ENCODE data around the gene NDUFAF8. TPM values are rescaled to one million over a fixed set of nuclear protein-coding genes. Genes with fewer than 3 reads are reported as not detected.

Gene NDUFAF8
- total RNA-seq, 1 experiment from 2014 or later = 34.7 TPM

DNA sequence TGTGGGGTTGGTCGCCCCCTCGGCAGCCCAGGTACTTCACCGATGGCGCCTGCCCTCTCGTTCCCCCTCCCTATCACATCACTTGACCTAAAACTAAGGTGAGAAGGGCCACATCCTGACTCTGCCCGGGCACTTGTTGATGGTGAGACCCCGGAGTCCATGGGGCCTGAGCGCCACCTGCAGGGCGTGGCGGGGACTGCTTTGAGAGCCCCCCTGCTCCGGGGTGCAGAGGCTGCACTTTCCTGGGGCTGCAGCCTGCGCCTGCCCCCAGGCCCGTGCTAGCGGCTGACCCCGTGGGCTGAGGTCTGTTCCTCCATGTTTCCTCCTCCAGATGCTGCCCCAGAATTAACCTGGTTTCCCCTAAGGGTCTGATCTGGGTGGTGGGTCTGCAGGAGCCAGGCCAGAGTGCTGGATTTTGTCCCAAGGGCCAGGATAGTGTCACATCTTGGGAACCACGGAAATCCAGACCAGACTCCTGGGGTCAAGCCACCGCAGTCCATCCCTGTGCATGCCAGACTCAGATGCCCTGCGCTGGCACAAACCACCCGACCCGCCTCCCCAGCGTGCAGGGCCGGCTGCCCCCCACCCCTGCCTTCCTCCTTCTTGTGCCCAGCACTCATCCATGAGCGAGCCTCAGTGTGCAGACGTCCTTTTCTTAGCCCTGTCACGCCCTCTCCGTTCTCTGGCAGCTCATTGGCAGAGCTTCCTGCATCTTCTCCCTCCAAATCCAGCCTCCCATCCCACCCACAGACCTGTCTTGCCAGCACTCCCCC, 2.7 kb downstream of the NDUFAF8 start:
- H3K9me2 ChIP-seq (replicated peaks; ENCODE audit: insufficient read depth, low read length) = no peaks in the 10 kb centered on the region
- no peak overlapping the region for H3K9ac ChIP-seq (ENCODE audit: low read length)
- H2AFZ ChIP-seq (ENCODE audit: low read length) = no peak overlapping the region
- peak; percentile 91 for DNase-seq
- peaks cover 46% of the 10 kb centered on the region for H3K79me2 ChIP-seq (ENCODE audit: low read length)
- no peaks in the 10 kb centered on the region for H3K36me3 ChIP-seq (ENCODE audit: insufficient read depth, low read length)
- no peak overlapping the region for H3K4me2 ChIP-seq (ENCODE audit: low read depth, low read length, poor library complexity, severe bottlenecking)
- no peaks in the 10 kb centered on the region for H3K9me3 ChIP-seq (ENCODE audit: low read length)
- no peak overlapping the region for H3K4me3 ChIP-seq (ENCODE audit: low read length)
- H3K4me1 ChIP-seq (ENCODE audit: low read length) = peaks cover 41% of the 10 kb centered on the region
- H3K27ac ChIP-seq (ENCODE audit: low read length) = no peak overlapping the region
- peaks cover 11% of the 10 kb centered on the region; the same call in 1 of the 2 replicates for H4K20me1 ChIP-seq (ENCODE audit: insufficient read depth, low read depth, low read length)
- H3K27me3 ChIP-seq (ENCODE audit: low read length) = no peaks in the 10 kb centered on the region

DNA sequence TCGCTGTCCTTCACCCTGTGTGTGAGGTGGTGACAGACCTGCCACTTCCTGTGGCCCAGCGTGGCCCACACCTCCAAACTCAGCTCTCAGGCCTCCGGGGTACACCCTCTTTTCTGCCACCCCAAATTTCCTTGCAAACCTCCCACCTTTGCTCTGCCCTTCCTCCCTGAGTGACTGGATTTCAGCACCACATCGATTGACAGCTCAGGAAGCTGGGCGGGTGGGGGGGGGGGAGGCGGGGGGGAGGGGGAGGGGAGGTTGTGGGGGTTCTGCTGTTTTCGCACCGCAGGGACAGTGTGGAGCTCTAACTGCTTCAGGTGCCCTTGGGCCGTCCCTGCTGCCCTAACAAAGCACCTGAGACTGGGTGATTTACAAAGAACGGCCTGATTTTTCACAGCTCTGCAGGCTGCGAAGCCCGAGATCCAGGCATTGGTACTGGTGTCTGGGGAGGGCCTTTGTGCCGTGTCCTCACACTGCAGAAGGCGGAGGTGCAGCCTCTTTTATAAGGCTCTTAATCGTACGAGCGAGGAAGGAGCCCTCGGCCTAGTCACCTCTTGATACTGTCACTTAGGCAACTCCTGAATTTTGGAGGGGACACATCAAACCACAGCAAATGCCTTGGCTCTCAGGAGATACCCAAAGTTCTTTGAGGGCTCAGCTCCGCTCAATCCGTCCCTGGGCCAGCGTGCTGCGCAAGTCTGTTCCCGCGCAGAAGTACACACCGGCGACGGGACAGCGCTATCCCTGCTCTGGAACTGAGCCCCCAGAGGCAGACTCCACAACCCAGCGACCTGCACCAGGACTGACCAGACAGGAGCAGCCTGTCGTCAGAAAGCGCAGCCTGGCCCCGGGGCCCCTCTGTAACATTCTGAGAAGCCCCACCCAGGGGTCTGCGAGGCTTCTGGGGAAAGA, 3.6 kb downstream of the NDUFAF8 start:
- H3K9me3 ChIP-seq (ENCODE audit: low read length) = no peaks in the 10 kb centered on the region
- no peaks in the 10 kb centered on the region for H3K27me3 ChIP-seq (ENCODE audit: low read length)
- peaks cover 36% of the 10 kb centered on the region for H3K4me1 ChIP-seq (ENCODE audit: low read length)

DNA sequence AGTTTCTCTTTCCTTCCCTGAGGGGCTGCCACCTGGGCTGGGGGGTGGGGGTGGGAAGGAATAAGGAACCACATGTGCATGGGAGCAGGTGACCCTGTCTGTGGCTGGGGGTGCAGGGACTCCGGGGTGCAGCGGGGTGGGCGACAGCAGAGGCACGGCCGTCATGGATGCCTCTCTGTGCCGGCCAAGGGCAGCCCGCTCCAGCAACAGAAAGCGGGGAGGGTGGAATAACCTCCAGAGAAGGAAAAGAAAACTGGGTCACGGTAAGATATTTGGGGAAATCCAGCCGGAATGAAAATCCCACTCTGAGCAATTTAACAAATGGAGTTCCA, 4.2 kb downstream of the NDUFAF8 start:
- Histone ChIP-seq H3K4me2 (ENCODE audit: low read depth, low read length, poor library complexity, severe bottlenecking) (no peak overlapping the region), H3K27ac (ENCODE audit: low read length) (no peak overlapping the region), H4K20me1 (ENCODE audit: insufficient read depth, low read depth, low read length) (peaks cover 11% of the 10 kb centered on the region; the same call in 1 of the 2 replicates), H3K27me3 (ENCODE audit: low read length) (no peaks in the 10 kb centered on the region), H2AFZ (ENCODE audit: low read length) (no peak overlapping the region), H3K9ac (ENCODE audit: low read length) (no peak overlapping the region), H3K79me2 (ENCODE audit: low read length) (peaks cover 32% of the 10 kb centered on the region), H3K9me2 (replicated peaks; ENCODE audit: insufficient read depth, low read length) (no peaks in the 10 kb centered on the region), H3K36me3 (ENCODE audit: insufficient read depth, low read length) (no peaks in the 10 kb centered on the region), H3K4me1 (ENCODE audit: low read length) (peaks cover 30% of the 10 kb centered on the region), H3K9me3 (ENCODE audit: low read length) (no peaks in the 10 kb centered on the region), H3K4me3 (ENCODE audit: low read length) (no peak overlapping the region)
- DNase-seq = no peak

More for the DNA sequence above, 3.6 kb downstream of the NDUFAF8 start:
- H3K4me2 ChIP-seq (ENCODE audit: low read depth, low read length, poor library complexity, severe bottlenecking) = no peak overlapping the region
- DNase-seq = peak; percentile 49
- H3K9ac ChIP-seq (ENCODE audit: low read length) = no peak overlapping the region
- no peak overlapping the region for H2AFZ ChIP-seq (ENCODE audit: low read length)
- H3K9me2 ChIP-seq (replicated peaks; ENCODE audit: insufficient read depth, low read length) = no peaks in the 10 kb centered on the region
- no peak overlapping the region for H3K27ac ChIP-seq (ENCODE audit: low read length)
- peaks cover 38% of the 10 kb centered on the region for H3K79me2 ChIP-seq (ENCODE audit: low read length)
- H4K20me1 ChIP-seq (ENCODE audit: insufficient read depth, low read depth, low read length) = peaks cover 11% of the 10 kb centered on the region; the same call in 1 of the 2 replicates
- H3K4me3 ChIP-seq (ENCODE audit: low read length) = no peak overlapping the region
- no peaks in the 10 kb centered on the region for H3K36me3 ChIP-seq (ENCODE audit: insufficient read depth, low read length)

- Histone ChIP-seq H3K9me3 (ENCODE audit: low read length) (no peaks in the 10 kb centered on the region), H3K4me3 (ENCODE audit: low read length) (no peak overlapping the region), H3K9ac (ENCODE audit: low read length) (no peak overlapping the region), H4K20me1 (ENCODE audit: insufficient read depth, low read depth, low read length) (peaks cover 11% of the 10 kb centered on the region; the same call in 1 of the 2 replicates), H3K79me2 (ENCODE audit: low read length) (peaks cover 25% of the 10 kb centered on the region), H3K4me2 (ENCODE audit: low read depth, low read length, poor library complexity, severe bottlenecking) (no peak overlapping the region), H3K4me1 (ENCODE audit: low read length) (peaks cover 30% of the 10 kb centered on the region), H3K27me3 (ENCODE audit: low read length) (no peaks in the 10 kb centered on the region), H3K27ac (ENCODE audit: low read length) (peak overlapping the region; percentile 45; the same call in 1 of the 2 replicates), H3K9me2 (replicated peaks; ENCODE audit: insufficient read depth, low read length) (no peaks in the 10 kb centered on the region), H3K36me3 (ENCODE audit: insufficient read depth, low read length) (0 out of 2 replicates have a peak, but pooled peaks cover 2% of the 10 kb centered on the region), H2AFZ (ENCODE audit: low read length) (no peak overlapping the region)
- DNase-seq = peak; percentile 61
Measured at GRCh38 chr17:81244358-81245023, 5.4 kb downstream of the NDUFAF8 start.

- Histone ChIP-seq H2AFZ (ENCODE audit: low read length) (no peak overlapping the region), H3K27ac (ENCODE audit: low read length) (peak overlapping the region; percentile 45; the same call in 1 of the 2 replicates), H4K20me1 (ENCODE audit: insufficient read depth, low read depth, low read length) (peaks cover 11% of the 10 kb centered on the region; the same call in 1 of the 2 replicates), H3K9ac (ENCODE audit: low read length) (no peak overlapping the region), H3K36me3 (ENCODE audit: insufficient read depth, low read length) (peaks cover 6% of the 10 kb centered on the region; the same call in 1 of the 2 replicates), H3K4me1 (ENCODE audit: low read length) (peaks cover 29% of the 10 kb centered on the region), H3K4me3 (ENCODE audit: low read length) (no peak overlapping the region), H3K27me3 (ENCODE audit: low read length) (no peaks in the 10 kb centered on the region), H3K9me2 (replicated peaks; ENCODE audit: insufficient read depth, low read length) (no peaks in the 10 kb centered on the region), H3K4me2 (ENCODE audit: low read depth, low read length, poor library complexity, severe bottlenecking) (no peak overlapping the region), H3K79me2 (ENCODE audit: low read length) (peaks cover 18% of the 10 kb centered on the region), H3K9me3 (ENCODE audit: low read length) (no peaks in the 10 kb centered on the region)
- DNase-seq = peak; percentile 48
Measured at GRCh38 chr17:81245024-81245664, 6.0 kb downstream of the NDUFAF8 start.

GRCh38 chr17:81245665-81246342, 6.7 kb downstream of the NDUFAF8 start:
- DNase-seq = no peak

GRCh38 chr17:81246343-81246670, 7.2 kb downstream of the NDUFAF8 start:
- H3K36me3 ChIP-seq (ENCODE audit: insufficient read depth, low read length) = peaks cover 15% of the 10 kb centered on the region; the same call in 1 of the 2 replicates
- no peaks in the 10 kb centered on the region for H3K9me2 ChIP-seq (replicated peaks; ENCODE audit: insufficient read depth, low read length)
- no peaks in the 10 kb centered on the region for H3K9me3 ChIP-seq (ENCODE audit: low read length)
- H3K79me2 ChIP-seq (ENCODE audit: low read length) = peaks cover 7% of the 10 kb centered on the region
- H4K20me1 ChIP-seq (ENCODE audit: insufficient read depth, low read depth, low read length) = peaks cover 10% of the 10 kb centered on the region; the same call in 1 of the 2 replicates
- H3K4me3 ChIP-seq (ENCODE audit: low read length) = no peak overlapping the region
- no peak overlapping the region for H3K4me2 ChIP-seq (ENCODE audit: low read depth, low read length, poor library complexity, severe bottlenecking)
- no peak overlapping the region for H3K27ac ChIP-seq (ENCODE audit: low read length)
- no peak overlapping the region for H3K9ac ChIP-seq (ENCODE audit: low read length)
- H2AFZ ChIP-seq (ENCODE audit: low read length) = no peak overlapping the region
- peaks cover 29% of the 10 kb centered on the region for H3K4me1 ChIP-seq (ENCODE audit: low read length)
- DNase-seq = no peak
- no peaks in the 10 kb centered on the region for H3K27me3 ChIP-seq (ENCODE audit: low read length)

More at GRCh38 chr17:81245665-81246342, 6.7 kb downstream of the NDUFAF8 start:
- H4K20me1 ChIP-seq (ENCODE audit: insufficient read depth, low read depth, low read length) = peaks cover 9% of the 10 kb centered on the region; the same call in 1 of the 2 replicates
- no peak overlapping the region for H3K9ac ChIP-seq (ENCODE audit: low read length)
- H3K4me3 ChIP-seq (ENCODE audit: low read length) = no peak overlapping the region
- H3K79me2 ChIP-seq (ENCODE audit: low read length) = peaks cover 12% of the 10 kb centered on the region
- no peaks in the 10 kb centered on the region for H3K27me3 ChIP-seq (ENCODE audit: low read length)
- H3K27ac ChIP-seq (ENCODE audit: low read length) = no peak overlapping the region
- H3K36me3 ChIP-seq (ENCODE audit: insufficient read depth, low read length) = peaks cover 13% of the 10 kb centered on the region; the same call in 1 of the 2 replicates
- H3K4me2 ChIP-seq (ENCODE audit: low read depth, low read length, poor library complexity, severe bottlenecking) = no peak overlapping the region
- no peak overlapping the region for H2AFZ ChIP-seq (ENCODE audit: low read length)
- H3K4me1 ChIP-seq (ENCODE audit: low read length) = peaks cover 29% of the 10 kb centered on the region
- H3K9me2 ChIP-seq (replicated peaks; ENCODE audit: insufficient read depth, low read length) = no peaks in the 10 kb centered on the region
- H3K9me3 ChIP-seq (ENCODE audit: low read length) = no peaks in the 10 kb centered on the region

Data from Karpas-422 (cell line).